Neutrophil (primary cell): Measurements from ENCODE around the gene BHLHE40.

Source experiments
- H3K27ac ChIP-seq: fragments of 200-600 bp; sonication (generic); 2 replicates; pipeline ENCODE4 v1.5.1; 2016; ENCODE audit warnings: mild to moderate bottlenecking, moderate library complexity
- H3K27me3 ChIP-seq: fragments of 200-600 bp; sonication (generic); 2 replicates; pipeline ENCODE4 v1.6.0; 2016; ENCODE audit warnings: mild to moderate bottlenecking
- H3K36me3 ChIP-seq: fragments of 200-600 bp; sonication (generic); 2 replicates; pipeline ENCODE4 v1.5.1; 2017
- H3K4me1 ChIP-seq, 2 experiments: fragments of 200-600 bp in 1 of 2; sonication (generic) in 1 of 2; 1 replicate in 1 of 2; 2 replicates in 1 of 2; pipeline versions ENCODE4 v1.5.1 to v1.6.1; 2013 to 2016; ENCODE audit warnings: low read depth in 1 of 2, low read length in 1 of 2, mild to moderate bottlenecking in 1 of 2, moderate library complexity in 1 of 2; ENCODE audit not compliant: control insufficient read depth in 1 of 2, insufficient read depth in 1 of 2
- H3K4me3 ChIP-seq, 2 experiments: fragments of 200-600 bp in 1 of 2; sonication (generic) in 1 of 2; 1 replicate in 1 of 2; 2 replicates in 1 of 2; pipeline ENCODE4 v1.5.1; 2013 to 2016; ENCODE audit warnings: low read depth in 1 of 2, low read length in 1 of 2, mild to moderate bottlenecking in 1 of 2, moderate library complexity in 1 of 2
- H3K9me3 ChIP-seq: fragments of 200-600 bp; sonication (generic); 2 replicates; pipeline ENCODE4 v1.5.1; 2016
- CTCF ChIP-seq: fragments of 200-600 bp; sonication (generic); IDR thresholded peaks from 2 replicates; pipeline ENCODE4 v1.5.1; 2016; ENCODE audit warnings: antibody characterized with exemption

Gene BHLHE40

GRCh38 chr3:4938281-4938982 lies 40.8 kb upstream of the BHLHE40 start:
- Histone ChIP-seq H3K4me3 (no peak overlapping the region), H3K27me3 (no peaks in the 10 kb centered on the region), H3K27ac (no peak overlapping the region), H3K36me3 (no peaks in the 10 kb centered on the region), H3K9me3 (no peaks in the 10 kb centered on the region), H3K4me1 (no peaks in the 10 kb centered on the region)
- no peak for TF ChIP-seq CTCF

GRCh38 chr3:4939276-4939675 lies 40.0 kb upstream of the BHLHE40 start:
- H3K36me3 ChIP-seq, result no peaks in the 10 kb centered on the region
- no peaks in the 10 kb centered on the region for H3K4me1 ChIP-seq
- no peaks in the 10 kb centered on the region for H3K9me3 ChIP-seq
- TF ChIP-seq CTCF, result no peak
- no peak overlapping the region for H3K4me3 ChIP-seq
- H3K27ac ChIP-seq, result no peak overlapping the region
- H3K27me3 ChIP-seq, result no peaks in the 10 kb centered on the region

DNA sequence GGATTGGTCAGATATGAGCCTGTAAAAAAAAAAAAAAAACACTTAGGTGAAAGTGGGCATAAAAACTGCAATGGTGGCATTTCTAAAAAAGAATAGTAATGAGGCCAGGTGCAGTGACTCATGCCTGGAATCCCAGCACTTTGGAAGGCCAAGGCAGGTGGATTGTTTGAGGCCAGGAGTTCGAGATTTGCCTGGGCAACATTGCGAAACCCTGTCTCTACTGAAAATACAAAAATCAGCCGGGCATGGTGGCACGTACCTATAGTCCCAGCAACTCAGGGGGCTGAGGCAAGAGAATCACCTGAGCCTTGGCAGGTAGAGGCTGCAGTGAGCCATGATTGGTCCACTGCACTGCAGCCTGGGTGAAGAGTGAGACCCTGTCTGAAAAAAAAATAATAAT lies 38.3 kb upstream of the BHLHE40 start:
- H3K4me1 ChIP-seq, result no peaks in the 10 kb centered on the region
- no peaks in the 10 kb centered on the region for H3K36me3 ChIP-seq
- H3K27ac ChIP-seq, result no peak overlapping the region
- H3K4me3 ChIP-seq, result no peak overlapping the region
- no peaks in the 10 kb centered on the region for H3K9me3 ChIP-seq
- no peak for TF ChIP-seq CTCF
- H3K27me3 ChIP-seq, result no peaks in the 10 kb centered on the region

- Histone ChIP-seq H3K27me3 (no peaks in the 10 kb centered on the region), H3K4me1 (no peaks in the 10 kb centered on the region), H3K9me3 (no peaks in the 10 kb centered on the region), H3K4me3 (no peak overlapping the region), H3K36me3 (no peaks in the 10 kb centered on the region), H3K27ac (no peak overlapping the region)
- TF ChIP-seq CTCF, result no peak
These were observed 35.7 kb upstream of the BHLHE40 start for GRCh38 chr3:4943549-4943948.

- no peak for TF ChIP-seq CTCF
- Histone ChIP-seq H3K27ac (no peak overlapping the region), H3K36me3 (no peaks in the 10 kb centered on the region)
These were observed 33.9 kb upstream of the BHLHE40 start for GRCh38 chr3:4945324-4945723.

More at GRCh38 chr3:4945324-4945723, 33.9 kb upstream of the BHLHE40 start:
- H3K9me3 ChIP-seq, result no peaks in the 10 kb centered on the region
- no peak overlapping the region for H3K4me3 ChIP-seq
- H3K4me1 ChIP-seq, result peaks cover 8 to 10% of the 10 kb centered on the region in 2 experiments
- no peaks in the 10 kb centered on the region for H3K27me3 ChIP-seq
